HG03460 (cell line): ENCODE measurements around the gene MUC20.
"Not testable (repeated sequence)": the region's sequence is repeated elsewhere in the genome, so short reads cannot be mapped to it uniquely, and the experiment has no call there.

Experiments
- ATAC-seq: cut with Tn5 transposase; IDR thresholded peaks from one replicate; pipeline ENCODE4 v1.9.1; 2021; ENCODE audit not compliant: unreplicated experiment

Gene MUC20

GRCh38 chr3:195728789-195729188 lies 8.0 kb downstream of the MUC20 start:
- not testable (repeated sequence) for ATAC-seq

- no peak for ATAC-seq
Observed at GRCh38 chr3:195729476-195730251, 8.9 kb downstream of the MUC20 start.

GRCh38 chr3:195731356-195731905 lies 10.7 kb downstream of the MUC20 start:
- no peak for ATAC-seq

- no peak for ATAC-seq
Observed at GRCh38 chr3:195732940-195733339, 12.2 kb downstream of the MUC20 start.

GRCh38 chr3:195735036-195735695 lies 14.4 kb downstream of the MUC20 start:
- no peak for ATAC-seq

GRCh38 chr3:195736866-195737490 lies 16.2 kb downstream of the MUC20 start:
- ATAC-seq, result no peak

GRCh38 chr3:195737782-195738181 lies 17.0 kb downstream of the MUC20 start:
- not testable (repeated sequence) for ATAC-seq

GRCh38 chr3:195738274-195739044 lies 17.7 kb downstream of the MUC20 start:
- no peak for ATAC-seq

- ATAC-seq, result no peak
Observed at GRCh38 chr3:195739561-195740111, 18.9 kb downstream of the MUC20 start.

- ATAC-seq, result no peak
Observed at GRCh38 chr3:195744437-195744836, 23.7 kb downstream of the MUC20 start.

GRCh38 chr3:195746346-195746745 lies 25.6 kb downstream of the MUC20 start:
- no peak for ATAC-seq

GRCh38 chr3:195746751-195747150 lies 26.0 kb downstream of the MUC20 start:
- ATAC-seq, result no peak

GRCh38 chr3:195748661-195749060 lies 27.9 kb downstream of the MUC20 start:
- no peak for ATAC-seq

- not testable (repeated sequence) for ATAC-seq
Observed at GRCh38 chr3:195749101-195749500, 28.3 kb downstream of the MUC20 start.

- no peak for ATAC-seq
Observed at GRCh38 chr3:195750797-195751520, 30.2 kb downstream of the MUC20 start.

- no peak for ATAC-seq
Observed at GRCh38 chr3:195751560-195751959, 30.8 kb downstream of the MUC20 start.

- ATAC-seq, result no peak
Observed at GRCh38 chr3:195752066-195752465, 31.3 kb downstream of the MUC20 start.

GRCh38 chr3:195752546-195753331 lies 32.0 kb downstream of the MUC20 start:
- ATAC-seq, result no peak

- ATAC-seq, result no peak
Observed at GRCh38 chr3:195753581-195753980, 32.8 kb downstream of the MUC20 start.
